Liver (tissue), 3 donors: Measurements from ENCODE around the gene NEFH.

Experiments used
- ATF3 ChIP-seq: IDR thresholded peaks from 2 replicates; pipeline ENCODE4 v1.6.1; 2016; ENCODE audit warnings: antibody characterized with exemption
- CTCF ChIP-seq: fragments of 150-350 bp; IDR thresholded peaks from 2 replicates; pipeline ENCODE4 v1.5.1; 2017; ENCODE audit warnings: improper control_type of control experiment, low read depth, low read length; ENCODE audit not compliant: missing input control
- REST ChIP-seq: IDR thresholded peaks from 2 replicates; pipeline ENCODE4 v1.6.1; 2016; ENCODE audit warnings: antibody characterized with exemption, mild to moderate bottlenecking
- SP1 ChIP-seq: IDR thresholded peaks from 2 replicates; pipeline ENCODE4 v1.6.1; 2018; ENCODE audit warnings: antibody characterized with exemption, mild to moderate bottlenecking
- donor health status: healthy.
- donor health status: healthy.

- no peak for TF ChIP-seq ATF3
- no peak for TF ChIP-seq REST
- no peak for TF ChIP-seq SP1
- no peak for TF ChIP-seq CTCF
Observed at GRCh38 chr22:29531419-29531818, 51.4 kb downstream of the NEFH start.
